H9 (cell line): Measurements from ENCODE around the gene IQGAP3. TPM values are rescaled to one million over a fixed set of nuclear protein-coding genes. Genes with fewer than 3 reads are reported as not detected.

ENCODE experiments used
- DNase-seq: peaks from one replicate; pipeline ENCODE4 v3.0.0-alpha.2; 2017
- H2AFZ ChIP-seq: one replicate; pipeline ENCODE4 v1.6.1; 2013; ENCODE audit warnings: mild to moderate bottlenecking, low read length, control low read depth, moderate library complexity
- H2AK5ac ChIP-seq: 2 replicates; pipeline ENCODE4 v1.6.1; 2013; ENCODE audit warnings: low read length, control low read depth, mixed read lengths; ENCODE audit not compliant: insufficient read length
- H2BK120ac ChIP-seq: one replicate; pipeline ENCODE4 v1.6.1; 2013; ENCODE audit warnings: low read depth, mild to moderate bottlenecking, low read length, control low read depth, inconsistent platforms; ENCODE audit not compliant: poor library complexity, severe bottlenecking
- H2BK12ac ChIP-seq: 2 replicates; pipeline ENCODE4 v1.6.1; 2013; ENCODE audit warnings: low read length, control low read depth, mixed read lengths, low read depth; ENCODE audit not compliant: insufficient read length
- H2BK15ac ChIP-seq: 2 replicates; pipeline ENCODE4 v1.6.1; 2013; ENCODE audit warnings: low read depth, low read length, control low read depth
- H2BK20ac ChIP-seq: one replicate; pipeline ENCODE4 v1.6.1; 2013; ENCODE audit warnings: low read depth, mild to moderate bottlenecking, low read length, control low read depth, inconsistent platforms; ENCODE audit not compliant: poor library complexity, severe bottlenecking
- H2BK5ac ChIP-seq: 2 replicates; pipeline ENCODE4 v1.6.1; 2013; ENCODE audit warnings: low read length, control low read depth, mixed read lengths; ENCODE audit not compliant: insufficient read length
- H3K14ac ChIP-seq: 2 replicates; pipeline ENCODE4 v1.6.1; 2013; ENCODE audit warnings: low read length, control low read depth; ENCODE audit not compliant: insufficient read depth
- H3K18ac ChIP-seq: 2 replicates; pipeline ENCODE4 v1.6.1; 2013; ENCODE audit warnings: low read depth, mild to moderate bottlenecking, mixed read lengths, low read length, control low read depth; ENCODE audit not compliant: insufficient read length
- H3K23ac ChIP-seq: 2 replicates; pipeline ENCODE4 v1.6.1; 2013; ENCODE audit warnings: low read length, control low read depth, mixed read lengths, low read depth; ENCODE audit not compliant: insufficient read length
- H3K23me2 ChIP-seq: 2 replicates; pipeline ENCODE4 v1.6.1; 2013; ENCODE audit warnings: low read depth, mild to moderate bottlenecking, mixed read lengths, low read length, control low read depth; ENCODE audit not compliant: insufficient read length, poor library complexity, severe bottlenecking
- H3K27ac ChIP-seq: 2 replicates; pipeline ENCODE4 v1.5.1; 2013; ENCODE audit warnings: low read length, control low read depth, mixed read lengths, low read depth; ENCODE audit not compliant: insufficient read length
- H3K27me3 ChIP-seq: 2 replicates; pipeline ENCODE4 v1.6.1; 2013; ENCODE audit warnings: low read length, control low read depth, inconsistent platforms; ENCODE audit not compliant: insufficient read depth
- H3K4ac ChIP-seq: 2 replicates; pipeline ENCODE4 v1.6.1; 2013; ENCODE audit warnings: low read depth, mild to moderate bottlenecking, control low read depth, inconsistent platforms, low read length, moderate library complexity
- H3K4me1 ChIP-seq: 2 replicates; pipeline ENCODE4 v1.6.1; 2013; ENCODE audit warnings: low read length, control low read depth, inconsistent platforms; ENCODE audit not compliant: insufficient read depth
- H3K4me2 ChIP-seq: 2 replicates; pipeline ENCODE4 v1.6.1; 2013; ENCODE audit warnings: low read length, control low read depth, mixed read lengths; ENCODE audit not compliant: insufficient read length, insufficient read depth
- H3K56ac ChIP-seq: 2 replicates; pipeline ENCODE4 v1.6.1; 2013; ENCODE audit warnings: low read depth, mild to moderate bottlenecking, mixed read lengths, low read length, control low read depth; ENCODE audit not compliant: insufficient read length
- H3K79me1 ChIP-seq: 2 replicates; pipeline ENCODE4 v1.6.1; 2013; ENCODE audit warnings: low read depth, mild to moderate bottlenecking, moderate library complexity, low read length, control low read depth, inconsistent platforms; ENCODE audit not compliant: insufficient read depth, poor library complexity, severe bottlenecking
- H3K79me2 ChIP-seq: 2 replicates; pipeline ENCODE4 v1.6.1; 2013; ENCODE audit warnings: low read length, control low read depth, inconsistent platforms; ENCODE audit not compliant: insufficient read depth
- H3K9ac ChIP-seq: 2 replicates; pipeline ENCODE4 v1.6.1; 2013; ENCODE audit warnings: low read length, control low read depth, mixed read lengths; ENCODE audit not compliant: insufficient read length; ENCODE audit errors: extremely low read depth
- H3K9me3 ChIP-seq: one replicate; pipeline ENCODE4 v1.6.1; 2013; ENCODE audit warnings: low read depth, low read length, inconsistent platforms; ENCODE audit not compliant: control insufficient read depth
- H3T11ph ChIP-seq: one replicate; pipeline ENCODE4 v1.6.1; 2013; ENCODE audit warnings: mild to moderate bottlenecking, low read length, control low read depth, inconsistent platforms
- H4K20me1 ChIP-seq: one replicate; pipeline ENCODE4 v1.6.1; 2013; ENCODE audit not compliant: control insufficient read depth, insufficient read length, insufficient read depth
- H4K5ac ChIP-seq: 2 replicates; pipeline ENCODE4 v1.6.1; 2013; ENCODE audit warnings: low read depth, mild to moderate bottlenecking, mixed read lengths, low read length, control low read depth; ENCODE audit not compliant: insufficient read length
- H4K8ac ChIP-seq: replicated peaks from 2 replicates; pipeline ENCODE4 v1.6.1; 2013; ENCODE audit warnings: low read length, control low read depth, mixed read lengths, low read depth; ENCODE audit not compliant: insufficient read length
- H4K91ac ChIP-seq: 2 replicates; pipeline ENCODE4 v1.6.1; 2013; ENCODE audit warnings: low read depth, mild to moderate bottlenecking, moderate library complexity, mixed read lengths, low read length, control low read depth; ENCODE audit not compliant: insufficient read length
- H3K27ac Mint-ChIP-seq, 3 experiments: 2 replicates in 2 of 3; 3 replicates in 1 of 3; pipeline ENCODE4 v1.8.0; 2020 to 2021; ENCODE audit warnings: mixed read lengths in 3 of 3, mild to moderate bottlenecking in 1 of 3, moderate library complexity in 1 of 3
- H3K27me3 Mint-ChIP-seq: 2 replicates; pipeline ENCODE4 v1.8.0; 2021; ENCODE audit warnings: low read depth, mild to moderate bottlenecking, moderate library complexity, mixed read lengths
- H3K36me3 Mint-ChIP-seq, 3 experiments: 2 replicates in 2 of 3; 3 replicates in 1 of 3; pipeline ENCODE4 v1.8.0; 2020 to 2021; ENCODE audit warnings: low read depth in 3 of 3, mixed read lengths in 3 of 3; ENCODE audit not compliant: insufficient read depth in 1 of 3
- H3K4me1 Mint-ChIP-seq, 2 experiments: 2 replicates each; pipeline ENCODE4 v1.8.0; 2020; ENCODE audit warnings: mixed read lengths in 2 of 2
- H3K4me3 Mint-ChIP-seq, 2 experiments: 2 replicates in 1 of 2; 3 replicates in 1 of 2; pipeline ENCODE4 v1.8.0; 2020 to 2021; ENCODE audit warnings: mild to moderate bottlenecking in 2 of 2, mixed read lengths in 2 of 2, moderate library complexity in 1 of 2
- H3K9me3 Mint-ChIP-seq, 2 experiments: 2 replicates in 1 of 2; 3 replicates in 1 of 2; pipeline ENCODE4 v1.8.0; 2020; ENCODE audit warnings: mild to moderate bottlenecking in 2 of 2, mixed read lengths in 2 of 2, moderate library complexity in 1 of 2
- CTCF ChIP-seq: fragments of 200-600 bp; sonication (generic); conservative IDR thresholded peaks from 3 replicates; pipeline ENCODE4 v1.8.0; 2021; ENCODE audit warnings: antibody characterized with exemption, mild to moderate bottlenecking
- WGBS: extraction: QIAGEN DNeasy Blood & Tissue Kit; methylation state at CpG from one replicate; pipeline ENCODE4 v1.1.7; 2013; ENCODE audit warnings: missing lambda C conversion rate, low lambda C conversion rate, mixed read lengths; ENCODE audit not compliant: insufficient read length; ENCODE audit errors: extremely low coverage; 5-methylcytosine and 5-hydroxymethylcytosine counted together
- total RNA-seq: library from RNA; stranded (reverse); gene quantifications from 2 replicates; pipeline ENCODE4 v1.2.1, GENCODE V29; 2021

The IQGAP3 gene
- total RNA-seq, 1 experiment from 2014 or later = 24.5 TPM

DNA sequence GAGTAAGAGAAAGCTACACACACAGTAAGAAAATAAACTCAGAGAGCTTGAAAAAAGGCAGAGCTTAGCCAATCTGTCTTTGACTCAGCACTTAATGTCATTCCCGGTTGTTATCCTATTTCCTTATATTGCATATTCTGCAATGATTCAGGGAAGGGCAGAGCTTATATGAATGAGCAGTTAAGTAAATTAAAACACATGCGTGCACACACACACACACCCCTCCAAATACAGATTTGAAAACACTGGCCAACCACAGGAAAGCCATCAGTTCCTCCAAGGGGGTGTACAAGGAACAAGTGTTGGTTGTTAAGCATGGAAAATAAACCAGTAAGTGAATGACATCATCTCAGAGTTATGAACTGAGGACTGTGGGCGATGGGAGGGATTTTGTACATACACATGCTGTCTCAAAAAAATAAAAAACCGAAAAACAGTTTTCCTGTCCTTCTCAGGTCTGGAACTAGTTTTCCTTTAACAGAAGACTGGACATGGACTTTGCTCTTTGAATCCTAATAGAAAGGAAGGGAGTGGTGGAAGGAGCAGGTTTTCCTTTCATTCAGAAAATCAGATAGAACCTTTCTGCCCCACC lies 1.0 kb downstream of the IQGAP3 start:
- peak overlapping the region; percentile 80 for H3K4me2 ChIP-seq
- peak overlapping the region; percentile 38 for H3K9ac ChIP-seq
- no peaks in the 10 kb centered on the region for H3K79me1 ChIP-seq
- H3T11ph ChIP-seq = no peak overlapping the region
- H3K23ac ChIP-seq = no peak overlapping the region
- no peak overlapping the region for H4K8ac ChIP-seq
- Mint-ChIP-seq H3K27ac (no peak overlapping the region), H3K36me3 (peaks cover 6 to 24% (median 22%) of the 10 kb centered on the region in 3 experiments; a peak in 5 of 7 replicates), H3K27me3 (peaks cover 7% of the 10 kb centered on the region), H3K9me3 (no peaks in the 10 kb centered on the region), H3K4me3 (peak overlapping the region; percentile 95 to 100), H3K4me1 (peaks cover 14 to 15% of the 10 kb centered on the region in 2 experiments)
- TF ChIP-seq CTCF = no peak
- H2AK5ac ChIP-seq = no peak overlapping the region
- no peak overlapping the region for H2AFZ ChIP-seq
- H4K91ac ChIP-seq = no peak overlapping the region
- H2BK20ac ChIP-seq = no peak overlapping the region
- H3K79me2 ChIP-seq = no peaks in the 10 kb centered on the region; the same call in 1 of the 2 replicates
- WGBS = no CpG with 5 or more reads among the region's 4 CpGs
- no peak overlapping the region for H4K5ac ChIP-seq
- no peaks in the 10 kb centered on the region for H4K20me1 ChIP-seq
- H3K18ac ChIP-seq = no peak overlapping the region
- no peak overlapping the region for H3K27ac ChIP-seq
- no peaks in the 10 kb centered on the region for H3K9me3 ChIP-seq
- no peak overlapping the region for H3K14ac ChIP-seq
- no peaks in the 10 kb centered on the region for H3K23me2 ChIP-seq
- H2BK5ac ChIP-seq = no peak overlapping the region
- H2BK15ac ChIP-seq = no peak overlapping the region
- no peaks in the 10 kb centered on the region; the same call in 1 of the 2 replicates for H3K4me1 ChIP-seq
- H2BK120ac ChIP-seq = no peak overlapping the region
- no peaks in the 10 kb centered on the region for H3K27me3 ChIP-seq
- H3K56ac ChIP-seq = no peak overlapping the region
- H2BK12ac ChIP-seq = no peak overlapping the region
- DNase-seq = no peak
- no peak overlapping the region for H3K4ac ChIP-seq
